Activated T-helper 17 cell treated with anti-CD3 and anti-CD28 coated beads, Interleukin-2, amount 50 U/mL, for 72 hours (primary cell): ENCODE data around the gene DLG4. TPM values are rescaled to one million over a fixed set of nuclear protein-coding genes. Genes with fewer than 3 reads are reported as not detected.

ENCODE experiments used
- ATAC-seq: fragments of 150-1000 bp; cut with Tn5 transposase; replicated peaks from 2 replicates; pipeline ENCODE4 v1.10.0; 2021; ENCODE audit warnings: mild to moderate bottlenecking, moderate library complexity
- H3K27ac Mint-ChIP-seq: one replicate; pipeline ENCODE4 v1.8.0; 2022; ENCODE audit warnings: mixed read lengths
- H3K27me3 Mint-ChIP-seq: one replicate; pipeline ENCODE4 v1.8.0; 2022; ENCODE audit warnings: mixed read lengths
- H3K36me3 Mint-ChIP-seq: one replicate; pipeline ENCODE4 v1.8.0; 2022; ENCODE audit warnings: low read depth, mild to moderate bottlenecking, mixed read lengths
- H3K4me1 Mint-ChIP-seq: one replicate; pipeline ENCODE4 v1.8.0; 2022; ENCODE audit warnings: mixed read lengths
- H3K4me3 Mint-ChIP-seq: one replicate; pipeline ENCODE4 v1.8.0; 2022; ENCODE audit warnings: mild to moderate bottlenecking, mixed read lengths
- H3K9me3 Mint-ChIP-seq: one replicate; pipeline ENCODE4 v1.8.0; 2022; ENCODE audit warnings: mixed read lengths
- total RNA-seq, 2 donors: library from RNA; stranded (reverse); gene quantifications; one replicate each; pipeline ENCODE4 v1.2.3, GENCODE V29; 2022

The DLG4 gene
- 10 to 100 TPM in 1 of 2 donors, 1 to 10 TPM in 1; 5.9 to 19.4 TPM for total RNA-seq

DNA sequence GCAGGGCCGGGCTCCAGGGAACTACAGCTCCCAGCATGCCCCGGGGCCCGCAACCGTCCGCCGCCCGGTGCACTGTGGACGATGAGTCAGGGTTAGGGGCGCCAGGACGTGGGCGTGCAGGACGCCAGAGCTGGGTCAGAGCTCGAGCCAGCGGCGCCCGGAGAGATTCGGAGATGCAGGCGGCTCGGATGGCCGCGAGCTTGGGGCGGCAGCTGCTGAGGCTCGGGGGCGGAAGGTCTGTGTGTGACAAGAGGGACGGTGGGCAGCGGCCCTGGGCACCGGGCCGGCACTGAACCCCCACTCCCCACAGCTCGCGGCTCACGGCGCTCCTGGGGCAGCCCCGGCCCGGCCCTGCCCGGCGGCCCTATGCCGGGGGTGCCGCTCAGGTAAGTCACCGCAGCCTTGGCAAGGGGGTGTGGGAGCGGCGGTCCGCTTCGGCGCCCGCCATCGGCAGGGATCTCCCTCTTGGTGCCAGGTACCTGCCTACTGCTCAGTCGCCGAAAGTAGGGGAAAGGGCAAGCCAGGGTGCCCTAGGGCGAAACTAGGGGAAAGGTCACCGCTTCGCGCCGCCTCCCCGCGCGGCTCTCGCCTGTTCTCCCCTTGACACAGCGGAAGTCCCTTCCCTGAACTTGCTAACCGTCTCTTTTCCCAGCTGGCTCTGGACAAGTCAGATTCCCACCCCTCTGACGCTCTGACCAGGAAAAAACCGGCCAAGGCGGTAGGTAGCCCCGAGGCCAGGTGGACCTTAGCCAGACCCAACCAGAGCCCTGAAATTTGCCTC is at the start of gene DLG4, which contains the start of gene ACADVL:
Gene DLG4 (minus strand): TSS at position 25 of the 781 bp plus-strand sequence.
Gene ACADVL (plus strand): TSS at position 127 of the 781 bp plus-strand sequence. CDS start 47 bp downstream, at position 174.
- no peaks in the 10 kb centered on the region for H3K9me3 Mint-ChIP-seq
- H3K4me3 Mint-ChIP-seq = peak within 1 kb of the TSS; percentile 94
- H3K36me3 Mint-ChIP-seq = peaks cover 56% of the 10 kb centered on the region
- no peaks in the 10 kb centered on the region for H3K27me3 Mint-ChIP-seq
- peaks cover 34% of the 10 kb centered on the region for H3K4me1 Mint-ChIP-seq
- peak within 1 kb of the TSS; percentile 98 for H3K27ac Mint-ChIP-seq
- peak; percentile 86 for ATAC-seq

DNA sequence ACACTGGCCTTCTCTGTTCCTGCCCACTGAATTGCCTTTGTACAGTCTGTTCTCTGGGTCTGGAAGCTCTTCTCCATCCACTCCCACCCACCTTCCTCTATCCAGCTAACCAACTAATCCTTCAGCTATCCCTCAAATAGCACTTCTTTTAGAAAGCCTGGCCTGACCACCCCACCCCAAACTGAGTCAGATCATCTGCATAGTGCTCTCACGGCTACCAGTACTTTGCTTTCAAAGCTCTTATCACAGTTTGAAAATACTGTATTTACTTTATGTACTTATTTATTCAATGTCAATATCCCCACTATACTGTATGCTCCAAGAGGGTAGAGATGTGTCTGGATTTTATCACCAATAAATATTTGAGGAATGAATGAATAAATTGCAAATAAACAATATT is 47.1 kb upstream of the DLG4 start:
- H3K27me3 Mint-ChIP-seq = peaks cover 17% of the 10 kb centered on the region
- H3K4me1 Mint-ChIP-seq = peaks cover 10% of the 10 kb centered on the region

DNA sequence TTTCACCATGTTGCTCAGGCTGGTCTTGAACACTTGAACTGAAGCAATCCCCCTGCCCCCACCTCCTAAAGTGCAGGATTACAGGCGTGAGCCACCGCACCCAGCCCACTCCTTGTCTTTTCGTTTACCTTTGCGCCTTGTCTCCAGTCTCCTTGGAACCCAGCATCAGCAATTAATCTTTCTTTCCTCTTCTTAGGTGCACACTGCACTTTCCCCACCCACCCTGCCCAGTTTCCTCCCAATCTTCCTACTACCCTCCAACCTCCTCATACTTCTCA is 44.1 kb upstream of the DLG4 start:
- peak overlapping the region; percentile 77 for H3K4me3 Mint-ChIP-seq
- peaks cover 17% of the 10 kb centered on the region for H3K27me3 Mint-ChIP-seq
- ATAC-seq = no peak
- no peaks in the 10 kb centered on the region for H3K9me3 Mint-ChIP-seq
- no peak overlapping the region for H3K27ac Mint-ChIP-seq
- peaks cover 15% of the 10 kb centered on the region for H3K36me3 Mint-ChIP-seq
- H3K4me1 Mint-ChIP-seq = peaks cover 10% of the 10 kb centered on the region

More for the DNA sequence above, 47.1 kb upstream of the DLG4 start:
- no peak overlapping the region for H3K4me3 Mint-ChIP-seq
- no peak overlapping the region for H3K27ac Mint-ChIP-seq
- H3K36me3 Mint-ChIP-seq = no peaks in the 10 kb centered on the region
- no peaks in the 10 kb centered on the region for H3K9me3 Mint-ChIP-seq
- ATAC-seq = no peak

DNA sequence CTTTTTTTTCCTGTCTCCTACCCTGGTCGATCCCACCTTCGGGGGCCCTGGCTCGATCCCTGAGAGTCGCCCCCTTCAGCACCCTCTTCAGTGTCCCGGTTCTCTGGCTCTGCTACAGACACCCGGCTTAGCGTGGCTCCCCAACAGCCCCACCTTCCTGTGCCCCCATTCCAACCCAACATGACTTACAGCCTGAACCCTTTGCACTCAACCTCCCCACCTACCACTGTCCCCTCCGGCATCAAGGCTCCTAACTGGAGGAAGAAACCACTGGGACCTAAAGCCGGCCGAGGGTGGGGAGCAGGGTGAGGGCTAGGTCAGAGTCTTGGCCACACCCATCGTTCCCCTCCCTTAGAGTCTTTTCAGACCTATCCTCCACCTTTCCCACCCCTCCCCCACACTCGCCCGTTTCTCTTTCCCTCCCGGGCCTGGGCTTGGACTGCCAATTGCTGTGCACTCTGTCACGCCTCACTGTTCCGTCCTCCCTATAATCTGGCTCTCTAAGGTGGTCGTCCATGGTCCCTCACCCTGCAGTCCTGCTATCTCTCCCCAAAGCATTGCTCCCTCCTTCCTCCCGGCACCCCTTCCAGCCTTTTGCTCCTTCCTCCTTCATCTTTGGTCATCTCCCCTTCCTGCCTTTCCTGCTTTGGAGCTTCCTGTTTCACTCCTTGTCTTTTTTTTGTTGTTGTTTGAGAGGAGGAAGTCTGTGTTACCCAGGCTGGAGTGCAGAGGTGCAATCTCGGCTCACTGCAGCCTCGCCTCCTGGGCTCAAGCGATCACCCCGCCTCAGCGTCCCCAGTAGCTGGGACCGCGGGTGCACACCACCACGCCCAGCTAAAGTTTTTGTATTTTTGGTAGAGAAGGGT is 43.5 kb upstream of the DLG4 start:
- Mint-ChIP-seq H3K36me3 (peaks cover 21% of the 10 kb centered on the region), H3K27ac (no peak overlapping the region), H3K4me1 (peaks cover 10% of the 10 kb centered on the region), H3K9me3 (no peaks in the 10 kb centered on the region), H3K27me3 (peaks cover 17% of the 10 kb centered on the region), H3K4me3 (peak overlapping the region; percentile 77)
- ATAC-seq = no peak

DNA sequence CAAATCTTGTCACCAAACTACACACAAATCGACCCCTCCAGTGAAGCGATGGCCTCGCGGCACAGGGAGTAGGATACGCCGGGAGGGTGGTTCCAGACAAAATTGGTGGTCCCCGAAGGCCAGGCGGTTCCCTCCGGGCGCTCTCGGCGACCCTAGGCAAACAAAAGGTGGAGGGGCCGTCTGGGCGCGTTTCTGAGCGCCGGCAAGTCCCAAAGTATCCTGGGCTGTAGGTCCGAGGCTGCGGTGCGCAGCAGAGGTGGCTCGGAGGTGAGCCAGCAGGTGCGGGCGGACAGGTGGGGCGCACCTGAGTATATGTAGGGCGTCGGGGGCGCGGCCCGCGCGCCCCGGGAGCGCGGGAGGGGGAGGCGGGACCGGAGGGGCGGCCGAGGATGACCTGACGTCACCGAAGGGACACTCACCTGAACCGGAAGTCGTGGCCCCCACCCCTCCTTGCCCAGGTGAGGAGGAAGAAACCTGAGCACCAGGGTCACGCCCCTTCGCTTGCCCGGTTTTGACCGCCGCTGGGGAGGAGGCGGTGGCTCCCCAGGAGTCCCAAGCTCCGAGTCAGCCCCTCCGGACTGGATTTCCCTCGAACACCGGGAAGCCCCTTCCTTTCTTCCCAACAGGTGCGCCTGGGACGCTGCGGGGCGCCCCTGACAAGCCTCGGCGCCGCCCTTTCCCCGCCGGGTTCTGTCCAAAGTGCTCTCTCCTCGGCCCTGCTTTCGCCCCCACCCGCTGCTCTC is 42.7 kb upstream of the DLG4 start, which contains the start of gene CLDN7:
Gene CLDN7 (minus strand): TSS at position 287 of the 743 bp plus-strand sequence. CDS start 435 bp downstream, outside the sequence.
- Mint-ChIP-seq H3K27me3 (peaks cover 17% of the 10 kb centered on the region), H3K4me1 (peaks cover 10% of the 10 kb centered on the region), H3K4me3 (peak within 1 kb of the TSS; percentile 77), H3K27ac (no peak within 1 kb of the TSS), H3K36me3 (peaks cover 29% of the 10 kb centered on the region), H3K9me3 (no peaks in the 10 kb centered on the region)
- no peak for ATAC-seq

DNA sequence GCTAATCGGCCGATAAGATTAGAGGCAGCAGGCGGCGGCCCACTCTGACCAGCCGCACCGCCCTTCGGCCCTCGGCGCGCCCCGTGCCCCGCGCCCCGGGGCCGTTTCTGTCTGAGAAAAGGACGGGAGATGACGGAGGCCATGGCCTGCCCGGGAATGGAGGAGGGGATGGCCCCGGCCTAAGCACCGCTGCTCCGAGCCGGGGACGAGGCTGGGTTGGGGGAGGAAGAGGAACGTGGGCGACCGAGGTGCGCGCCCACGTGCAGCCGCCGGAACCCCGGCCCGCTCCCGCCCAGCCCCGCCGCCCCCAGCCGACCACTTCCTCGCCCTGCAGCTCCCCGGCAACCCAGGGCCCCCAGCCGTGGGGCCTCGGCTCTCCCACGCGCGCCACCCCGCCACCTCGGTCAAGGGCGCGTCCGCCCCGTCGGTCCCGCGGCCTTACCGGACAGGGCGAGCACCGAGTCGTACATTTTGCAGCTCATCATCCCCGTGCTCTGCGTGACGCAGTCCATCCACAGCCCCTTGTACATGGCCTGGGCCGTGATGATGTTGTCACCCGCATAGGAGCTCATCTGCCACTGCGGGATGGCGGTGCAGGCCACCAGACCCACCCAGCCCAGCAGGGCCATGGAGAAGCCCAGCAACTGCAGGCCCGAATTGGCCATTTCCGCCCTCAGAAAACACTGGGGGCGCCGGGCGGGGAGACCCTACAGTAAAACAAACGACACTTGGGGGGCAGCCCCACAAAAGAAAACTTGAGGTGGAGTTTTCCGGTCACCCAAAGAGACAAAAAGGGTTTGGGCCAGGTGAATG is 41.9 kb upstream of the DLG4 start:
- Mint-ChIP-seq H3K9me3 (no peaks in the 10 kb centered on the region), H3K4me1 (peaks cover 10% of the 10 kb centered on the region), H3K4me3 (peak overlapping the region; percentile 77), H3K27ac (no peak overlapping the region), H3K27me3 (peaks cover 14% of the 10 kb centered on the region), H3K36me3 (peaks cover 37% of the 10 kb centered on the region)
- ATAC-seq = peak; percentile 49

DNA sequence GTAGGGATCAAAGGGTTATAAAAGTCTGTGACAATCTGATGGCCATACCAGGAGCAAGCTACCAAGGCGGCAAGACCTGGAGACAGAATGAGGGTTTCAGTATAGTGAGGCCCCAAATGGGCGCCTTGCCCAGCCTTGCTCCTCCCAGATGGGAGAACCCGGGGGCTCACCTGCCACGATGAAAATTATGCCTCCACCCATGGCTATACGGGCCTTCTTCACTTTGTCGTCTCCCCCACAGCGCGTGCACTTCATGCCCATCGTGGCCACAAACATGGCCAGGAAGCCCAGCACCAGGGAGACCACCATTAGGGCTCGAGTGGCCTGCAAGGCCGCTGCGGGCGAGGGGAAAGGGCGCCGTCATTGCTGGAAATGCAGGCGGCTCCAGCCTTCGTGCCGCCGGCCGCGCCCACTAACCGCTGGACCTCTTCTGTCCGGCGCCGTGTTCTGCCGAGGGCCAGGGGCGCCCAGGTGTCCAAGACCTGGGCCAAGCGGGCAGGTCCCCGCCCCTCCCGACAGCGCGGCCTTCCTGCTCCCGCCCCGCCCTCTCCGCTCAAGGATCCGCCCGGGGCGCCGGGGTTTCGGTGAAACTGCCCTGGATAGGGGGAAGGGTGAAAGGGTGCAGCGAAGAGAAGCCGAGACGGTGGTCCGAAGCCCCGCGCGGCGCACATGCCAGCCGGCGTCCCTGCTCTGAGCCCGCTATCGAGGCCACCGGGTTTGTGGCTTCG is 41.2 kb upstream of the DLG4 start:
- H3K4me3 Mint-ChIP-seq = peak overlapping the region; percentile 77

DNA sequence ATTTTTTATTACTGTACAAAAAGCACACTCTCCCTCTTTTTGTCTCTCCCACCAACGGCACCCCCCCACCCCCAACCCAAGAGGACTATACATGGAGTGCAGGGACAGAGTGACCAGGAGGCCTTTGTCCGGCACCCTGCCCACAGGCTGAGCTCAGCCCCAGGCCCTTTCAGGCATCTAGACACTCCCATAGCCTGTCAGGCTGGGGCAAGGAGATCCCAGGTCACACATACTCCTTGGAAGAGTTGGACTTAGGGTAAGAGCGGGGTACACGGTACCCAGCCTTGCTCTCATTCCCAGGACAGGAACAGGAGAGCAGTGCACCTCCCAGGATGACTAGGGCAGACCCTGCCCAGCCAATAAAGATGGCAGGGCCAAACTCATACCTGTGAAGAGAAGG is 40.5 kb upstream of the DLG4 start:
- Mint-ChIP-seq H3K4me1 (peaks cover 10% of the 10 kb centered on the region), H3K9me3 (no peaks in the 10 kb centered on the region), H3K27ac (no peak overlapping the region), H3K4me3 (peak overlapping the region; percentile 77), H3K27me3 (peaks cover 13% of the 10 kb centered on the region), H3K36me3 (peaks cover 51% of the 10 kb centered on the region)
- ATAC-seq = no peak

More for the DNA sequence above, 41.2 kb upstream of the DLG4 start:
- no peak overlapping the region for H3K27ac Mint-ChIP-seq
- ATAC-seq = peak; percentile 75
- H3K9me3 Mint-ChIP-seq = no peaks in the 10 kb centered on the region
- H3K27me3 Mint-ChIP-seq = peaks cover 13% of the 10 kb centered on the region
- H3K4me1 Mint-ChIP-seq = peaks cover 10% of the 10 kb centered on the region
- H3K36me3 Mint-ChIP-seq = peaks cover 45% of the 10 kb centered on the region

DNA sequence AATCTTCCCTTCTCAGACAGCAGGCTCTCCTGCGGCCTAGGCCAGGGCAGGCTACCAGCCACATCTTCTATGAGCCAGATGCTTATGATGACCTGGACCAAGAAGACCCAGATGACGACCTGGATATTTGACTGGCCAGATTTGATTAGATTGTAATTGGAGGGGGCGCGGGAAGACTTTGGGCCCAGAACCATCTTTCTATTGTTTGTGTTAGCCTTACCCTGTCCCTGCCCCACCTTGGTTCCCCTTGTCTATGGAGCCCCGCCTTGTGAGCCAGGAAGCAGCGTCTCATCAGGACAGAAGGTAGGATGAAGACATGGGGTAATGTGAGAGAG is 39.9 kb upstream of the DLG4 start:
- Mint-ChIP-seq H3K27me3 (peaks cover 13% of the 10 kb centered on the region), H3K4me3 (no peak overlapping the region), H3K27ac (no peak overlapping the region), H3K36me3 (peaks cover 58% of the 10 kb centered on the region), H3K9me3 (no peaks in the 10 kb centered on the region), H3K4me1 (peaks cover 10% of the 10 kb centered on the region)
- no peak for ATAC-seq

DNA sequence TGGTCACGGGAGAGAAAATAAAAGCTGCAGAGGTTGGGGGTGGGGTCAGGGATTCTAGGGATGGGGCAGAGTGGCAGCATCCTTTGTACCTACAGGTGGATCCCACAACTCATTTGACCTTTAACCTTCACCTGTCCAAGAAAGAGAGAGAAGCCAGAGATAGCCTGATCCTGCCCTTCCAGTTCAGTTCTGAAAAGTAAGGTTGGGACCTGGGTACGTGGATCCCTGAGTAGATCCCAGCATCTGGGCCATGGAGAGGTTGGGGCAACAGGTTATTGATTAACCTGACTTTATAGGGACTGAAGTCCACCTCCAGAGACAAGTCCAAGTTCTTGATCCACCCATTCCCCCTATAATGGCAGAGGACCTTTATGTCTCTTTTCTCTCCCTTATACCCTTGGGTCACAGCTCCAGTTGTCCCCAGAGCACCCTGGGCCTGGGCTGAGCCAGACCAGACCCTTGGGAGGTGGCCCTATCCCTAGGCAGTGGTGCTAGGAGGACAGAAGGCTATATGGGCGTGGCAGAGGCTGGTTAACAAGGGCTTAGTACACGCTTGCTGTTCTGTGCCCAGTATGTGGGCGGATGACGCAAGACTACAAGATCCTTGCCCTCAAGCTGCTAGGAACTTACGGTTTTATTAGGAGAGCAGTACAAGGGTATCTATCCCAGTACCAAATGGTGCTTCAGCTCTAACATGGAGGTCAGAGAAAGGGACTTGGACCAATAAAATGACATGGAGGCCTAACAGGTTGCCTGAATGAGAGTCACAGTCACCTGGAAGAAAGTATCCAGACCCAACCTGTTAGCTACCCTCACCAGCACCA is 39.3 kb upstream of the DLG4 start:
- H3K9me3 Mint-ChIP-seq = no peaks in the 10 kb centered on the region
- H3K27ac Mint-ChIP-seq = no peak overlapping the region
- H3K36me3 Mint-ChIP-seq = peaks cover 63% of the 10 kb centered on the region
- H3K27me3 Mint-ChIP-seq = peaks cover 11% of the 10 kb centered on the region
- no peak for ATAC-seq
- H3K4me1 Mint-ChIP-seq = peaks cover 10% of the 10 kb centered on the region
- no peak overlapping the region for H3K4me3 Mint-ChIP-seq

DNA sequence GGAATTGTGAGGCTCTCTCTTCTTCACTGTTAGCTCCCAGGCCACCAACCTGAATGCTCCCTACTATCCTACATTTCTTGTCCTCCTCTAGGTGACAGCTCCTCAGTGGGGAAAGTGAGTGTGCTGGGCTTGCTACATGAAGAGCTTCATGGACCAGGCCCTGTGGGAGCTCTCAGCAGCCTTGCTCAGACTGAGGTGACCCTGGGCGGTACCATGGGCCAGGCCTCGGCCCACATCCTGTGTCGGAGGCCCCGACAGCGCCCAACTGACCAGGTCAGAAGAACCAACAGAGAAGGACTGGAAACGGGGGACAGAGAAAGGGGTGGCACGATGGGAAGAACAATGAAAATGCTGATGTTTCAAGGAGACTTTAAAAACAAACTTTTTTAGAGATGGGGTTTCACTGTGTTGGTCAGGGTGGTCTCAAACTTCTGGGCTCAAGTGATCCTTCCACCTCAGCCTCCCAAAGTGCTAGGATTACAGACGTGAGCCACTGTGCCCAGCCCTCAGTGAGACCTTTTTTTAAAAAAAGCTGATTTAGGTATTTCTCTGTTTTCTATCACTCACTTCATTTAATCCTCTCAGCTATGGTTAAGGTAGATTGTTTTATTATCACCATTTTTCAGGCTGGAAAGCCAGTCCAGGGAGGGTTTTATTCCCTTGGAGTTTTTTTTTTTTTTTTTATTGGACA is 37.3 kb upstream of the DLG4 start:
- Mint-ChIP-seq H3K4me3 (no peak overlapping the region), H3K36me3 (peaks cover 84% of the 10 kb centered on the region), H3K27ac (peak overlapping the region; percentile 46), H3K4me1 (peaks cover 11% of the 10 kb centered on the region), H3K9me3 (no peaks in the 10 kb centered on the region), H3K27me3 (no peaks in the 10 kb centered on the region)
- no peak for ATAC-seq

DNA sequence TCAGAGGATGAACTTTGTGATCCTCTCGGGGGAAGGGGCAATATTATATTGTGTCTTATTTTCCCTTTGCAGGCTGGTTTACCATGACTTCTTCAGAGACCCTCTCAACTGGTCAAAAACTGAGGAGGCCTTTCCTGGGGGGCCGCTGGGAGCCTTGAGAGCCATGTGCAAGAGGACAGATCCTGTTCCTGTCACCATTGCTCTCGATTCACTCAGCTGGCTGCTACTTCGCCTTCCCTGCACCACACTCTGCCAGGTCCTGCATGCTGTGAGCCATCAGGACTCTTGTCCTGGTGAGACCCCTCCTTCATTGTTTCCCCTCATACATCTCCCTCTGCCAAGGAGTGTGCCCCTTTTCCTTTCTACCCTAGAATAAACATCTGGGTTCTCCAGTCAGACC is 34.9 kb upstream of the DLG4 start:
- H3K27me3 Mint-ChIP-seq = no peaks in the 10 kb centered on the region
- H3K4me3 Mint-ChIP-seq = peak overlapping the region; percentile 7
- no peak for ATAC-seq
- H3K36me3 Mint-ChIP-seq = peaks cover 94% of the 10 kb centered on the region
- no peaks in the 10 kb centered on the region for H3K9me3 Mint-ChIP-seq
- H3K4me1 Mint-ChIP-seq = peaks cover 11% of the 10 kb centered on the region
- H3K27ac Mint-ChIP-seq = peak overlapping the region; percentile 33
